Caco-2 (cell line): ENCODE measurements around the gene PGS1. TPM values are rescaled to one million over a fixed set of nuclear protein-coding genes. Genes with fewer than 3 reads are reported as not detected.

Source experiments
- BruUV-seq: library from RNA; stranded (reverse); fragments of 400-500 nt; replicated peaks from 2 replicates; lab custom pipeline; 2021; lab: Mats Ljungman, UMichigan
- CTCF ChIA-PET: fragments of 300-600 bp; sonication (Branson Sonifier 250); formaldehyde crosslinking; loops from one replicate; lab custom pipeline; 2022; ENCODE audit warnings: antibody characterized with exemption; lab: Charles Lee
- POLR2A ChIA-PET: fragments of 300-600 bp; sonication (Branson Sonifier 250); formaldehyde crosslinking; loops from one replicate; lab custom pipeline; 2022; ENCODE audit warnings: antibody characterized with exemption; lab: Charles Lee
- DNase-seq, 2 experiments: peaks; one replicate each; pipeline versions ENCODE4 v3.0.0 to v3.0.0-alpha.2; 2020 to 2022
- H3K27me3 ChIP-seq: replicated peaks from 2 replicates; pipeline ENCODE4 v1.6.0; 2011; ENCODE audit warnings: low read length; ENCODE audit not compliant: control insufficient read depth, insufficient read depth
- H3K36me3 ChIP-seq: 2 replicates; pipeline ENCODE4 v1.5.1; 2011; ENCODE audit warnings: low read length; ENCODE audit not compliant: control insufficient read depth, insufficient read depth
- H3K4me1 ChIP-seq: fragments of 250-450 bp; sonication (Bioruptor Pico); 2 replicates; pipeline ENCODE4 v1.5.1; 2020; ENCODE audit warnings: mild to moderate bottlenecking
- H3K4me3 ChIP-seq: 2 replicates; pipeline ENCODE4 v1.5.1; 2011; ENCODE audit warnings: low read depth, mild to moderate bottlenecking, control low read depth, low read length
- H3K9me3 ChIP-seq: fragments of 250-450 bp; sonication (Bioruptor Pico); 2 replicates; pipeline ENCODE4 v1.5.1; 2020; ENCODE audit warnings: mild to moderate bottlenecking, moderate library complexity
- H3K27ac Mint-ChIP-seq: one replicate; pipeline ENCODE4 v1.8.0; 2022; ENCODE audit warnings: mixed read lengths; ENCODE audit not compliant: unreplicated experiment
- H3K27me3 Mint-ChIP-seq: one replicate; pipeline ENCODE4 v1.8.0; 2022; ENCODE audit warnings: mixed read lengths; ENCODE audit not compliant: insufficient read depth, unreplicated experiment
- H3K36me3 Mint-ChIP-seq: one replicate; pipeline ENCODE4 v1.8.0; 2022; ENCODE audit warnings: mild to moderate bottlenecking, mixed read lengths; ENCODE audit not compliant: insufficient read depth, unreplicated experiment
- H3K4me1 Mint-ChIP-seq: one replicate; pipeline ENCODE4 v1.8.0; 2022; ENCODE audit warnings: low read depth, mixed read lengths; ENCODE audit not compliant: unreplicated experiment
- H3K4me3 Mint-ChIP-seq: one replicate; pipeline ENCODE4 v1.8.0; 2022; ENCODE audit warnings: mild to moderate bottlenecking, moderate library complexity, mixed read lengths; ENCODE audit not compliant: unreplicated experiment
- H3K9me3 Mint-ChIP-seq: one replicate; pipeline ENCODE4 v1.8.0; 2022; ENCODE audit warnings: mixed read lengths; ENCODE audit not compliant: unreplicated experiment
- CTCF ChIP-seq, 2 experiments: fragments of 200-600 bp in 1 of 2; IDR thresholded peaks; 1 replicate in 1 of 2; 2 replicates in 1 of 2; pipeline versions ENCODE4 v1.5.1 to v1.8.0; 2011 to 2022; ENCODE audit warnings: antibody characterized with exemption in 1 of 2, control low read depth in 1 of 2, inconsistent platforms in 1 of 2, low read depth in 1 of 2, low read length in 1 of 2, mild to moderate bottlenecking in 1 of 2, moderate library complexity in 1 of 2; ENCODE audit not compliant: insufficient read depth in 1 of 2, severe bottlenecking in 1 of 2, unreplicated experiment in 1 of 2
- intact Hi-C: fragments of 100-400 bp; cut with micrococcal nuclease; formaldehyde crosslinking; loops from one replicate; pipeline ENCODE4 v1.10.0; 2022; ENCODE audit not compliant: unreplicated experiment
- total RNA-seq: library from RNA; stranded (reverse); gene quantifications from 2 replicates; pipeline ENCODE4 v1.2.3, GENCODE V29; 2022

Gene PGS1
- total RNA-seq, 1 experiment from 2014 or later = 54.1 TPM

GRCh38 chr17:78397681-78398101 lies 19.2 kb downstream of the PGS1 start:
- Mint-ChIP-seq H3K9me3 (no peaks in the 10 kb centered on the region), H3K4me3 (no peak overlapping the region)

GRCh38 chr17:78398390-78398789 lies 19.9 kb downstream of the PGS1 start:
- peaks cover 8% of the 10 kb centered on the region for H3K36me3 ChIP-seq
- peaks cover 29% of the 10 kb centered on the region for H3K4me1 Mint-ChIP-seq
- intact Hi-C loops = no loop called here
- CTCF ChIA-PET = interaction anchor here (1.1 kb wide), 1 partner anchor 8 kb away, joined by 3 read pairs; no protein-coding TSS in a partner anchor
- H3K27me3 ChIP-seq = no peaks in the 10 kb centered on the region
- H3K27me3 Mint-ChIP-seq = no peaks in the 10 kb centered on the region
- POLR2A ChIA-PET = no interaction called here
- H3K9me3 Mint-ChIP-seq = no peaks in the 10 kb centered on the region
- no peak for TF ChIP-seq CTCF (IDR thresholded peaks at IDR 0.05; ENCODE audit: insufficient read depth in 1 of 2, low read depth in 1 of 2, low read length in 1 of 2, severe bottlenecking in 1 of 2, unreplicated experiment in 1 of 2)
- no peak overlapping the region for H3K4me3 ChIP-seq
- BruUV-seq = no TSS peak
- peaks cover 5% of the 10 kb centered on the region for H3K4me1 ChIP-seq
- H3K36me3 Mint-ChIP-seq = peaks cover 96% of the 10 kb centered on the region
- no peak overlapping the region for H3K4me3 Mint-ChIP-seq
- H3K9me3 ChIP-seq = no peaks in the 10 kb centered on the region
- no peak for DNase-seq
- H3K27ac Mint-ChIP-seq = peak overlapping the region; percentile 44

More at GRCh38 chr17:78397681-78398101, 19.2 kb downstream of the PGS1 start:
- H3K27me3 Mint-ChIP-seq = no peaks in the 10 kb centered on the region
- peaks cover 29% of the 10 kb centered on the region for H3K4me1 Mint-ChIP-seq
- peaks cover 96% of the 10 kb centered on the region for H3K36me3 Mint-ChIP-seq
- H3K27ac Mint-ChIP-seq = peak overlapping the region; percentile 64
- ChIA-PET POLR2A (no interaction called here), CTCF (no interaction called here)
- BruUV-seq = no TSS peak
- intact Hi-C loops = no loop called here
- H3K9me3 ChIP-seq = no peaks in the 10 kb centered on the region
- no peaks in the 10 kb centered on the region for H3K27me3 ChIP-seq
- DNase-seq = no peak
- H3K4me3 ChIP-seq = no peak overlapping the region
- H3K4me1 ChIP-seq = peaks cover 11% of the 10 kb centered on the region
- TF ChIP-seq CTCF (IDR thresholded peaks at IDR 0.05; ENCODE audit: insufficient read depth in 1 of 2, low read depth in 1 of 2, low read length in 1 of 2, severe bottlenecking in 1 of 2, unreplicated experiment in 1 of 2) = no peak
- peaks cover 10% of the 10 kb centered on the region for H3K36me3 ChIP-seq

- Mint-ChIP-seq H3K4me3 (no peak overlapping the region), H3K27me3 (no peaks in the 10 kb centered on the region), H3K36me3 (peaks cover 96% of the 10 kb centered on the region), H3K27ac (peak overlapping the region; percentile 44), H3K4me1 (peaks cover 22% of the 10 kb centered on the region), H3K9me3 (no peaks in the 10 kb centered on the region)
- DNase-seq = no peak
- intact Hi-C loops = no loop called here
- H3K4me1 ChIP-seq = no peaks in the 10 kb centered on the region
- H3K36me3 ChIP-seq = peaks cover 7% of the 10 kb centered on the region
- CTCF ChIA-PET = interaction anchor here (1.1 kb wide), 1 partner anchor 9 kb away, joined by 3 read pairs; no protein-coding TSS in a partner anchor
- H3K4me3 ChIP-seq = no peak overlapping the region
- POLR2A ChIA-PET = no interaction called here
- no TSS peak for BruUV-seq
- TF ChIP-seq CTCF (IDR thresholded peaks at IDR 0.05; ENCODE audit: insufficient read depth in 1 of 2, low read depth in 1 of 2, low read length in 1 of 2, severe bottlenecking in 1 of 2, unreplicated experiment in 1 of 2) = no peak
- H3K9me3 ChIP-seq = no peaks in the 10 kb centered on the region
- no peaks in the 10 kb centered on the region for H3K27me3 ChIP-seq
These were observed 20.7 kb downstream of the PGS1 start for GRCh38 chr17:78399028-78399692.
